GM21619 (cell line): ENCODE measurements around the gene SLC44A2.
"Not testable (repeated sequence)": the region's sequence is repeated elsewhere in the genome, so short reads cannot be mapped to it uniquely, and the experiment has no call there.

Experiments
- ATAC-seq: cut with Tn5 transposase; IDR thresholded peaks from one replicate; pipeline ENCODE4 v1.9.1; 2021; ENCODE audit not compliant: unreplicated experiment

Gene SLC44A2

DNA sequence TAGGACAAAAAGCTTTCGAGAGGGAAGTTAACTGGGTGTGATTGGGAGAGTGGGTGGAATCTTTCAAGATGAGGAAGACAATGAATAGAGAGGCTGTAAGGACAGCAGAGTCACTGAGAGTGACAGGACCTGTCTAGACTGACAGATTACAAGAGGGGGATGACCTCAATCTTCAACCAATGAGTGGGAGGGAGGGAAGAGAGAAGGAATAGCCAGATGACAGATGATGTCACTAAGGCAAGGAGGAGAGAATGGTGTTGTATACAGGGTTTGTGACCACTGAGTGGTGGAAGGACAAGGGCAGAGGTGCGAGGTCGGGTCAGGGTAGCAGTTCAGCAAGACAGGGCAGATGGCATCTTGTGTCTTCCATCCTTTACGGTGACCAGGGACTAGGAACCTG, 23.0 kb downstream of the SLC44A2 start:
- no peak for ATAC-seq

DNA sequence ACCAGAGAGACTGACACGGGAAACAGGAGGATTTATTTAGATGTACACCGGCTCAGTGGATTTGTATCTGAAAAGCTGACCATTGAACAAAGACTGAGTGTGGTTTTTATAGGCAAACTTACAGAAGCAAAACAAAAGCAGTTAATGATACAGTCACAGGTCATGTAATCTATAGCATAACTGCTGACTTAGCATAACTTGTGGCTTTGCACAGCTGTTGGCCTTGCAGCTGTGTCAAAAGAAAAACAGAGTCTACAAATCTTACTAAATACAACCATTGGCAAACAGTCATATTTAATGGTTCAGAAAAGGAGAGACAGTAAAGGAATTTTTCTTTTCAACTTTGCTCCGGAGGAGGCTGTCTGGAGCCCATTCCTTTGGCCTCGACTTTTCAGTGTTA, 26.5 kb downstream of the SLC44A2 start:
- ATAC-seq, result no peak

- ATAC-seq, result no peak
Observed at GRCh38 chr19:10653482-10653731, 28.1 kb downstream of the SLC44A2 start.

- peak; percentile 61 for ATAC-seq
Observed at GRCh38 chr19:10653732-10654609, 28.6 kb downstream of the SLC44A2 start, which contains the start of gene ILF3. Gene ILF3, plus strand, starts transcription at chr19:10654346. Its CDS starts 16,260 bp downstream, at chr19:10670606.

DNA sequence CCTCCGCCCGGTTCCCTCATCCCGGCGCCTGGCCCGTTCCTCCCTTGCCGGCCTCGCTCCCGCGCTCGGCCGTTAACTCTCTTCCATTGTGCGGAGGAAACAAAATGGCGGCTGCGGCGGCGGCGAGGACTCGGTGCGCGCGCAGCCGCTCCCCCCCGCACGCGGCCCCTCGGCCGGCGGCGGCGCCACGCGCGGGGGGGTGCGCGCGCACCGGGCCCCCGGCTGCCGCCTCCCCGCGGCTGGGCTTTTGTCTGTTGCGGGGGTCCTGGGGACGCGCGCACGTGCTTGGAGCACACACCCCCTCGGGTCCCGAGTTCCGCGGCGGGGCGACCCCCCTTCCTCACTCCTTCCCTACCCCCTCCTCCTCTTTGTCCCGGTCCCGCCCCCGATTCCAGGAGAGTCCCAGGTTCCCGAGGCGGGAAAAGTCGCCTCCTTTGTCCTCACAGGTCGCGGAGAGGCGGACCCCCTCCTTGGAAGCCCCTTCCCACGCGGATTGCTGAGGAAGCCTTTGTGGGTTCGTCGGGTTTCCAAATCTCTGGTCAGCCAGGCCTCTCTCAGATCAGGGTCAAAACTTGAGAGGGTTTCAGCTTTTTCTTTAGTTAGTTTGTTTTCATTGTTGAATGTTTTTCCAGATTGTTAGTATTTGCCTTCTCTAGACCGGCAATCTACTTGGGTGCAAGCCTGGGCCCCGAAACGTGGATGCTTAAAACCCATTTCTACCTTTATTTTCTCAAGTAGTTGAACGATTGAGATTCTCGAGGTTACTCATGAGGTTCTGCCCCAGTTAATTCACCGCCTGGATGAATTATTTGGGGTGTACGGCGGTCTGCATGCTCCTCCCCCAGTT, 29.5 kb downstream of the SLC44A2 start:
- peak; percentile 20 for ATAC-seq

DNA sequence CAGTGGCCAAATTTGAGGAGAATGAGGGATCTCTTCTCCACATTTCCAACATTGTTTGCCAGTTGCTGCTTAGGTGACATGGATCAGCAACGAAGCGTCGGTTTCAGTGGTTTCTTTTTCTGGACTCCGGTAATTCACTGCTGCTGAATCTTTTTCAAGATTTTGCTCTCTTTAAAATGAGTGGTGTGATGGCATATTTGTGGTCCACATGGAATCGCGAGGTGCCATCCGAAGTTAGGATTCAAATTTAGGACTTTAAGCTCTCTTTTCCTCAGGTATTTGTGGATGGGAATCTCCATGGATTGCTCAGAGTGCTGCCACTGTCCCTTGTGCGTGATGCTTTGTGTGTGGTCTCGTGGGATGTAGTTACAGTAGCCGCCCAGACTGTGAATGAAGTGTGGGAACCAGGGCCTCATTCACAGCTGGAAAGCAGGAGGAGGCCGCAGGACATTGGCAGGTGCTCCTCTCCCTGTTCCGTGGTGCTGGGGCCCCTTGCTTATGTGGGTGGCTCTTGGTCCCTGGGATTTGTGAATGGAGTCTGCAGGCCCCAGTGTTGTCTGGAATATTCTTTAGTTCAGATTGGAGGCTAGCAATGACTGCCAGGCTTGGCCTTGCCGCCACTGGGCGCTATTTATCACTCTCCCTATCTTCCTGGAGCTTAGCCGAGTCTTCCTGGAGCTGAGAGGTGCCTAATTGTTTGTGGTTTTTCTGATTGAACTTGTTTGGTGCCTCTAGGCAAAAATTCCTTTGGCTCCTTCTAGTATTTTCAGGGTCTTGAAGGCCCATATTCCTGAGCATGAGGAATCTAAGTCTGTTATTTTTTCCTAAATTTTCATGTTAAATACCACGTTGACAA, 30.3 kb downstream of the SLC44A2 start:
- no peak for ATAC-seq

- no peak for ATAC-seq
Observed at GRCh38 chr19:10660346-10660745, 35.0 kb downstream of the SLC44A2 start.

- no peak for ATAC-seq
Observed at GRCh38 chr19:10661946-10662345, 36.6 kb downstream of the SLC44A2 start.

DNA sequence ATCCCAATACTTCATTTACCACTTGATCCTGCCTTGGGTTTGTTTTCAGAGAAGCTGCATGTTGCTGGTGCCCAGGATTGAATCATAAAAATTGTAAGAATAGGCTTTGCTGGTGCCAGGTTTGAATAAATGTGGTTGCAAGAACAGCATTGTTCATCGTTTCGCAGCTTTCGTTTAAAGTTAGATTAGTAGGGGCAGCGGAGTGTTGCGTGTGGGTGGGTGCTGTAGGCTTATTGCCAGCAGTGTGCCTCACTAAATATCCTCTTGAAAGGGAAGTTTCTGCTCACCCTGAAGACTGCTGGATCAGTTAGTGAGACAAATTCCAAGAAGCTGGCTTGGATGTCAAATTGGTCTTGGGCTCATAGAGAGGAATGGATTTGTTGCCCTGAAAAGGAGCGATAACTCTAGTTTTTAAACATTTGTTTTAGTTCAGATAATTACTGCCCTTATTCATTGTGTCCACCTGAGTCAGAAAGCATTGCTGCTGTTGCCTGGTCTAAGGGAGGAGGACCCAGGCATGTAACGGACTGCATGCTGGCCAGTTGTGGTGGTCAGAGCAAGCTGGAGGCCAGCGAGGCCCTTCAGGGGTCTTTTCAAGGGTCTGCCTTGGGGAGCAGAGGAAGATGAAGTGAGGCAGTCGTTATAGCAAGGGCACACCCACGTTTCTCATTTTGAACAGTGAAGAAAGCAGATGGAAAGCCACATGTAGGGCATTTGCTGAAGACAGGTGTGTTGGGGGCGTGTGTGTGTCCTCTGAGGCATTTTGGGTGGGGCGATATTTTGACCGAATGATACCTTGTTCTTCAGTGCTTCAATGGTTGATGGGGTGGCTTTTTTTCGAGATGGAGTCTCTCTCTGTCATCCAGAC, 37.3 kb downstream of the SLC44A2 start:
- no peak for ATAC-seq

GRCh38 chr19:10663252-10663563, 37.9 kb downstream of the SLC44A2 start:
- ATAC-seq, result not testable (repeated sequence)

- ATAC-seq, result no peak
Observed at GRCh38 chr19:10667867-10668266, 42.5 kb downstream of the SLC44A2 start.

GRCh38 chr19:10669246-10669645, 43.9 kb downstream of the SLC44A2 start:
- no peak for ATAC-seq

- ATAC-seq, result no peak
Observed at GRCh38 chr19:10670182-10670581, 44.8 kb downstream of the SLC44A2 start.

DNA sequence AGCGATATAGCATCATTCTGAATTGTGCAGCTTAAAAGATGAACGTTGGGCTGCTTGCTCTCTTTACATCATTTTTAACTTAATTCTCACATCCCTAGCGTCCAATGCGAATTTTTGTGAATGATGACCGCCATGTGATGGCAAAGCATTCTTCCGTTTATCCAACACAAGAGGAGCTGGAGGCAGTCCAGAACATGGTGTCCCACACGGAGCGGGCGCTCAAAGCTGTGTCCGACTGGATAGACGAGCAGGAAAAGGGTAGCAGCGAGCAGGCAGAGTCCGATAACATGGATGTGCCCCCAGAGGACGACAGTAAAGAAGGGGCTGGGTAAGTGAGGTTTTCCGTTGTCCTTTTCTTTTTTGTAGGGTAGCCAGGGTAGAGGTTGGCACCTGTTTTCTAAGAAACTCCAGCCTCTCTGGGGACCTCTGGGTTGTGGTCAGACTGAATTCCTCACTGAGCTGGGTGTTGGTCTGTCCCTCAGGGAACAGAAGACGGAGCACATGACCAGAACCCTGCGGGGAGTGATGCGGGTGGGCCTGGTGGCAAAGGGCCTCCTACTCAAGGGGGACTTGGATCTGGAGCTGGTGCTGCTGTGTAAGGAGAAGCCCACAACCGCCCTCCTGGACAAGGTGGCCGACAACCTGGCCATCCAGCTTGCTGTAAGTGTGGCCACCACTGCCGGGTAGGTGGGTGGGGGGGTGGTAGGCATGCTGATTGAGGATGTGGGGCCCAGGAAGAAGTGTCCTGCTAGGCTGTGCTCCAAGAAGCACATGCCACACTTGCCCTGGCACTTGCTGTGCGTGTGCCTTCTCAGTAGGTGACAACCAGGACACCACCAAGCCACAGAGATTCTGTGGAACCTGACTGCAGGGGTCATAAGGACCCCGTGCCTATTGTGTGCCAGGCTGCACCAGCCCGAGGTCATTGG, 45.8 kb downstream of the SLC44A2 start:
- ATAC-seq, result no peak

GRCh38 chr19:10671922-10672321, 46.6 kb downstream of the SLC44A2 start:
- ATAC-seq, result not testable (repeated sequence)

GRCh38 chr19:10675214-10675613, 49.9 kb downstream of the SLC44A2 start:
- ATAC-seq, result not testable (repeated sequence)

DNA sequence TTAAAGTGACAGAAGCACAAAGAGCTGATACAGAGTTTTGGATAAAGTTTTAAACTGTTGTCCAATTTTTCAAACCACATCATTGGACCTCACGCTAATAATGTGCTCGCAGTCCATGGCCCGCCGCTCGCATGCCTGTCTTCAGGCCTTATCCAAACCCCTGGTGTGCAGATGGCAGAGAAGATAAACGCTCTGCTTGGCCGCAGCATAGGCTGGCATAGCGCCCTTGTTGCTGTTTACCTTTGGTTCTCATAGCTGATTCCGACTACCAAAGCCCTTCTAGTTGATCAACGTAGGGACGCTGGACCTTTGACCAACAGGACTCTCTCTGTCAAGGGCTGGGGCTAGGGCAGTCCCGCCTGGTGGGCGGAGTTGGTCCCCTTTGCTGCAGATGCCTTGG, 52.4 kb downstream of the SLC44A2 start:
- ATAC-seq, result no peak

DNA sequence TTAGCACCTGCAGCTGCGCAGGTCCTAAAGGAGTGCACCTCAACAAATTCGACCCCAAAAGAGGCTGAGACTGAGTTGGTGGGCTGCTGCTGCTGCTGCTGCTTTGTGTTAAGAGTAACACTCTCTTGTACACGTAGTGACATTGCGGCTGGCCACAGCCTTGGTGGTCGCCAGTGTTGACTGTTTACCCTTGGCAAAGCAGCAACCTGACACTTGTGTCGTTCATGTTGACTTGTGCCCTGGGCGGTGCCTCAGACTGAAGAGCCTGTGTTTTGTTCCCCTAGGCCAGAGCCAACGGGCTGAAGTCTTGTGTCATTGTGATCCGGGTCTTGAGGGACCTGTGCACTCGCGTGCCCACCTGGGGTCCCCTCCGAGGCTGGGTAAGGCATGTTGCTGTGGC, 53.5 kb downstream of the SLC44A2 start:
- ATAC-seq, result no peak

GRCh38 chr19:10679743-10680142, 54.4 kb downstream of the SLC44A2 start:
- ATAC-seq, result no peak
